Upper lobe of left lung (tissue), 4 donors: Measurements from ENCODE around the gene ELAC1.
"Not testable (repeated sequence)": the region's sequence is repeated elsewhere in the genome, so short reads cannot be mapped to it uniquely, and the experiment has no call there.

ENCODE experiments used
- POLR2A ChIP-seq, 4 donors: fragments of 450-650 bp; IDR thresholded peaks; one replicate each; pipeline ENCODE4 v1.5.1; 2016 to 2017; ENCODE audit warnings: antibody characterized with exemption in 4 of 4, mild to moderate bottlenecking in 2 of 4
- TF ChIP-seq, protein P1 (sequence below), 6 experiments: fragments of 450-650 bp in 4 of 6; fragments of 200-600 bp in 2 of 6; sonication (generic) in 2 of 6; IDR thresholded peaks; one replicate each; pipeline ENCODE4 v1.5.1; 2016 to 2019; ENCODE audit warnings: antibody characterized with exemption in 6 of 6

DNA sequence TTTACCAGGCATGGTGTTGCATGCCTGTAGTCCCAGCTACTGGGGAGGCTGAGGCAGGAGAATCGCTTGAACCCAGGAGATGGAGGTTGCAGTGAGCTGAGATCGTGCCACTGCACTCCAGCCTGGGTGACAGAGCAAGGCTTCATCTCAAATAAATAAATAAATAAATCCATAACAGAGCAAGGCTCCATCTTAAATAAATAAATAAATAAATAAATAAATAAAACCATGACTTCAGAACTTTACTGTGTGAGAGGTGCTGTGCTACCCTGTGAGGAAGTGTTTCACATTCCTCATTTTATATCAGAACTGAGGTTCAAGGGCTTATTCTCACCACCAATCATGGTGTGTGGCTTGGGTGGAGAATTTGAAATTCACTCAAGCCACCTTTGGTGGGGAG lies 21.9 kb upstream of the ELAC1 start:
- TF ChIP-seq, protein P1, sequence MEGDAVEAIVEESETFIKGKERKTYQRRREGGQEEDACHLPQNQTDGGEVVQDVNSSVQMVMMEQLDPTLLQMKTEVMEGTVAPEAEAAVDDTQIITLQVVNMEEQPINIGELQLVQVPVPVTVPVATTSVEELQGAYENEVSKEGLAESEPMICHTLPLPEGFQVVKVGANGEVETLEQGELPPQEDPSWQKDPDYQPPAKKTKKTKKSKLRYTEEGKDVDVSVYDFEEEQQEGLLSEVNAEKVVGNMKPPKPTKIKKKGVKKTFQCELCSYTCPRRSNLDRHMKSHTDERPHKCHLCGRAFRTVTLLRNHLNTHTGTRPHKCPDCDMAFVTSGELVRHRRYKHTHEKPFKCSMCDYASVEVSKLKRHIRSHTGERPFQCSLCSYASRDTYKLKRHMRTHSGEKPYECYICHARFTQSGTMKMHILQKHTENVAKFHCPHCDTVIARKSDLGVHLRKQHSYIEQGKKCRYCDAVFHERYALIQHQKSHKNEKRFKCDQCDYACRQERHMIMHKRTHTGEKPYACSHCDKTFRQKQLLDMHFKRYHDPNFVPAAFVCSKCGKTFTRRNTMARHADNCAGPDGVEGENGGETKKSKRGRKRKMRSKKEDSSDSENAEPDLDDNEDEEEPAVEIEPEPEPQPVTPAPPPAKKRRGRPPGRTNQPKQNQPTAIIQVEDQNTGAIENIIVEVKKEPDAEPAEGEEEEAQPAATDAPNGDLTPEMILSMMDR (IDR thresholded peaks at IDR 0.05), result not testable (repeated sequence)
- TF ChIP-seq POLR2A (IDR thresholded peaks at IDR 0.05), result not testable (repeated sequence)
